ENCODE measurements around the gene CEP126.
"Not testable (repeated sequence)": the region's sequence is repeated elsewhere in the genome, so short reads cannot be mapped to it uniquely, and the experiment has no call there.

Gene CEP126

DNA sequence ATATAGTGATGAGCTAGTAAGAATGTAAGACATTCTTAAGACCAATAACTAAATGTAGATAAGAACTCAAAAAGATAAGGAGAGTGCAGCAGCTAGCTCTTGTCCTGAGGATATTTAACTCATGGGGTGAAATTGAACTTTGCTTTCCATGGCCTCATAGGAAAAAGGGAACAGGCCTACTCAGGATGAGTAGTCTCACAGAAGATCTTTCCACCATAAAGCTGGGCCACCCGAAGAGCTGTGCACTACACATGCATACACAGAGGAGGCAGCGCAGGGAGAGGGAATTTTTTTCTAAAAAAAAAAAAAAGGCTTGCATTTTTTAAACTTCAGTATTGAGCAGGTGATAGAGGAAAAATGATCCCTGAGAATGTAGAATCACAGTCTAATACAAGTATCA lies 72.6 kb downstream of the CEP126 start:
- CTCF ChIA-PET, result no interaction called here

GRCh38 chr11:101993172-101993571 lies 78.4 kb downstream of the CEP126 start:
- ChIA-PET CTCF (interaction anchor here (1.5 to 2.5 kb wide), 2 partner anchors 13 to 14 kb away, joined by 3 to 8 read pairs; no protein-coding TSS in a partner anchor), POLR2A (no interaction called here)
- no peak for DNase-seq
- Histone ChIP-seq H3K4me3 (ENCODE audit: control insufficient read depth in 1 of 7, extremely low read depth in 1 of 7, insufficient read depth in 4 of 7, low read depth in 2 of 7, low read length in 6 of 7) (no peak overlapping the region), H3K27me3 (replicated peaks in 2 of 5; ENCODE audit: control insufficient read depth in 4 of 5, insufficient read depth in 5 of 5, low read length in 4 of 5) (no peaks in the 10 kb centered on the region), H3K36me3 (ENCODE audit: control insufficient read depth in 4 of 4, insufficient read depth in 4 of 4, low read length in 3 of 4) (peaks cover 0 to 4% (median 1%) of the 10 kb centered on the region in 4 experiments), H3K4me1 (ENCODE audit: control extremely low read depth in 1 of 4, control insufficient read depth in 4 of 4, insufficient read depth in 4 of 4, low read length in 3 of 4) (no peaks in the 10 kb centered on the region), H3K27ac (ENCODE audit: insufficient read depth in 1 of 2, low read depth in 1 of 2, low read length in 2 of 2, poor library complexity in 1 of 2, severe bottlenecking in 2 of 2) (no peak overlapping the region), H3K9me3 (ENCODE audit: control extremely low read depth in 1 of 5, control insufficient read depth in 4 of 5, insufficient read depth in 2 of 5, low read depth in 1 of 5, low read length in 4 of 5) (peaks cover 0 to 6% (median 0%) of the 10 kb centered on the region in 5 experiments)
- WGBS (ENCODE audit: insufficient coverage), result 100% methylated on average over 2 of the region's 4 CpGs

More for the DNA sequence above, 72.6 kb downstream of the CEP126 start:
- H3K36me3 ChIP-seq (ENCODE audit: control insufficient read depth in 4 of 4, insufficient read depth in 4 of 4, low read length in 3 of 4), result no peaks in the 10 kb centered on the region
- H3K27me3 ChIP-seq (replicated peaks in 2 of 5; ENCODE audit: control insufficient read depth in 4 of 5, insufficient read depth in 5 of 5, low read length in 4 of 5), result no peaks in the 10 kb centered on the region
- 93% methylated on average over 2 of the region's 2 CpGs for WGBS (ENCODE audit: insufficient coverage)
- DNase-seq, result no peak
- no peaks in the 10 kb centered on the region for H3K9me3 ChIP-seq (ENCODE audit: control extremely low read depth in 1 of 5, control insufficient read depth in 4 of 5, insufficient read depth in 2 of 5, low read depth in 1 of 5, low read length in 4 of 5)
- no peaks in the 10 kb centered on the region for H3K4me1 ChIP-seq (ENCODE audit: control extremely low read depth in 1 of 4, control insufficient read depth in 4 of 4, insufficient read depth in 4 of 4, low read length in 3 of 4)
- no peak overlapping the region for H3K4me3 ChIP-seq (ENCODE audit: control insufficient read depth in 1 of 7, extremely low read depth in 1 of 7, insufficient read depth in 4 of 7, low read depth in 2 of 7, low read length in 6 of 7)
- H3K27ac ChIP-seq (ENCODE audit: insufficient read depth in 1 of 2, low read depth in 1 of 2, low read length in 2 of 2, poor library complexity in 1 of 2, severe bottlenecking in 2 of 2), result no peak overlapping the region
- POLR2A ChIA-PET, result no interaction called here

- CTCF ChIA-PET, result not testable (repeated sequence)
- WGBS (ENCODE audit: insufficient coverage), result 94% methylated on average over 2 of the region's 2 CpGs
These were observed 79.3 kb downstream of the CEP126 start for GRCh38 chr11:101994052-101994469.

GRCh38 chr11:101996111-101996510 lies 81.3 kb downstream of the CEP126 start:
- no peak for DNase-seq
- POLR2A ChIA-PET, result interaction anchor here (0.8 kb wide), 1 partner anchor 13 kb away, joined by 3 read pairs; no protein-coding TSS in a partner anchor
- Histone ChIP-seq H3K27me3 (replicated peaks in 2 of 5; ENCODE audit: control insufficient read depth in 4 of 5, insufficient read depth in 5 of 5, low read length in 4 of 5) (no peaks in the 10 kb centered on the region), H3K27ac (ENCODE audit: insufficient read depth in 1 of 2, low read depth in 1 of 2, low read length in 2 of 2, poor library complexity in 1 of 2, severe bottlenecking in 2 of 2) (no peak overlapping the region), H3K36me3 (ENCODE audit: control insufficient read depth in 4 of 4, insufficient read depth in 4 of 4, low read length in 3 of 4) (peaks cover 0 to 4% (median 1%) of the 10 kb centered on the region in 4 experiments), H3K4me3 (ENCODE audit: control insufficient read depth in 1 of 7, extremely low read depth in 1 of 7, insufficient read depth in 4 of 7, low read depth in 2 of 7, low read length in 6 of 7) (no peak overlapping the region), H3K9me3 (ENCODE audit: control extremely low read depth in 1 of 5, control insufficient read depth in 4 of 5, insufficient read depth in 2 of 5, low read depth in 1 of 5, low read length in 4 of 5) (peaks cover 0 to 6% (median 0%) of the 10 kb centered on the region in 5 experiments), H3K4me1 (ENCODE audit: control extremely low read depth in 1 of 4, control insufficient read depth in 4 of 4, insufficient read depth in 4 of 4, low read length in 3 of 4) (no peaks in the 10 kb centered on the region)
- CTCF ChIA-PET, result interaction anchor here (2.0 kb wide), 2 partner anchors 12 to 135 kb away, joined by 4 to 12 read pairs; no protein-coding TSS in a partner anchor
- WGBS (ENCODE audit: insufficient coverage), result 100% methylated on average over 4 of the region's 4 CpGs

More at GRCh38 chr11:101994052-101994469, 79.3 kb downstream of the CEP126 start:
- POLR2A ChIA-PET; H3K9me3 ChIP-seq (ENCODE audit: control extremely low read depth in 1 of 5, control insufficient read depth in 4 of 5, insufficient read depth in 2 of 5, low read depth in 1 of 5, low read length in 4 of 5); H3K27me3 ChIP-seq (replicated peaks in 2 of 5; ENCODE audit: control insufficient read depth in 4 of 5, insufficient read depth in 5 of 5, low read length in 4 of 5); DNase-seq; H3K36me3 ChIP-seq (ENCODE audit: control insufficient read depth in 4 of 4, insufficient read depth in 4 of 4, low read length in 3 of 4); H3K4me3 ChIP-seq (ENCODE audit: control insufficient read depth in 1 of 7, extremely low read depth in 1 of 7, insufficient read depth in 4 of 7, low read depth in 2 of 7, low read length in 6 of 7); H3K4me1 ChIP-seq (ENCODE audit: control extremely low read depth in 1 of 4, control insufficient read depth in 4 of 4, insufficient read depth in 4 of 4, low read length in 3 of 4); H3K27ac ChIP-seq (ENCODE audit: insufficient read depth in 1 of 2, low read depth in 1 of 2, low read length in 2 of 2, poor library complexity in 1 of 2, severe bottlenecking in 2 of 2): not testable (repeated sequence)

DNA sequence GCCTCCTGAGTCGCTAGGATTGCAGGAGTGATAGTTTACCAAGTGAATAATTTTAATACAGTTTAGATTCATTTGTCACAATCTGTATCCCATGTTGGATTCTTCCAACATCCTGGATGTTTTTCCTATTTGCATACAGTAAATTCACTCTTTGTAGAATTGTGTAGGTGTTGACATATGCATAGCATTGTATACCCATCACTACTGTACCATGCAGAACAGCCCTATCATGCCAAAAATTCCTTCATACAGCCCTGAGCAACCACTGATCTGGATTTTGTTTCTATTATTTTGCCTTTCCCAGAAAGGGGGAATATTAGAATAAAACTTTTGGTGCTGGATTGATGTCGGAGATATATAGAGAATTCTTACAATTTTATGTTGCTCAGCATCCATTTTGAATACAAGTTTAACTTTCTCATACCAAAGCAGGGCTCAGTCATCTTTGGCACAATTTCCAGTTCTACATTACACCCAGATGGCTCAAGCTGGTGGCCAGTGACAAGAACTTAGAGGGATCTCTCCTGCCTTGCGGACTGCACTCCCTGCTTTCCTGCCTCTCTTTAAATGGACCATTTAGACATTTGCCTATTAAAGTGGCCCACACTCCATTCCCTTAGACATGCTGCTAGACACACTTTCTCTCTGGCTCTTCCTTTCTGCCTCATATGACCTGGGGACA lies 87.0 kb downstream of the CEP126 start:
- no peaks in the 10 kb centered on the region for H3K27me3 ChIP-seq (replicated peaks in 2 of 5; ENCODE audit: control insufficient read depth in 4 of 5, insufficient read depth in 5 of 5, low read length in 4 of 5)
- 80% methylated on average over 1 of the region's 3 CpGs for WGBS (ENCODE audit: insufficient coverage)
- CTCF ChIA-PET, result no interaction called here
- H3K4me3 ChIP-seq (ENCODE audit: control insufficient read depth in 1 of 7, extremely low read depth in 1 of 7, insufficient read depth in 4 of 7, low read depth in 2 of 7, low read length in 6 of 7), result no peak overlapping the region
- no peaks in the 10 kb centered on the region for H3K4me1 ChIP-seq (ENCODE audit: control extremely low read depth in 1 of 4, control insufficient read depth in 4 of 4, insufficient read depth in 4 of 4, low read length in 3 of 4)
- POLR2A ChIA-PET, result no interaction called here
- no peaks in the 10 kb centered on the region for H3K36me3 ChIP-seq (ENCODE audit: control insufficient read depth in 4 of 4, insufficient read depth in 4 of 4, low read length in 3 of 4)
- no peaks in the 10 kb centered on the region for H3K9me3 ChIP-seq (ENCODE audit: control extremely low read depth in 1 of 5, control insufficient read depth in 4 of 5, insufficient read depth in 2 of 5, low read depth in 1 of 5, low read length in 4 of 5)
- no peak overlapping the region for H3K27ac ChIP-seq (ENCODE audit: insufficient read depth in 1 of 2, low read depth in 1 of 2, low read length in 2 of 2, poor library complexity in 1 of 2, severe bottlenecking in 2 of 2)
- no peak for DNase-seq

GRCh38 chr11:102004220-102004619 lies 89.4 kb downstream of the CEP126 start:
- no peak overlapping the region for H3K27ac ChIP-seq (ENCODE audit: insufficient read depth in 1 of 2, low read depth in 1 of 2, low read length in 2 of 2, poor library complexity in 1 of 2, severe bottlenecking in 2 of 2)
- H3K36me3 ChIP-seq (ENCODE audit: control insufficient read depth in 4 of 4, insufficient read depth in 4 of 4, low read length in 3 of 4), result no peaks in the 10 kb centered on the region
- no peak overlapping the region for H3K4me3 ChIP-seq (ENCODE audit: control insufficient read depth in 1 of 7, extremely low read depth in 1 of 7, insufficient read depth in 4 of 7, low read depth in 2 of 7, low read length in 6 of 7)
- H3K27me3 ChIP-seq (replicated peaks in 2 of 5; ENCODE audit: control insufficient read depth in 4 of 5, insufficient read depth in 5 of 5, low read length in 4 of 5), result peaks cover 0 to 5% (median 2%) of the 10 kb centered on the region in 5 experiments
- H3K4me1 ChIP-seq (ENCODE audit: control extremely low read depth in 1 of 4, control insufficient read depth in 4 of 4, insufficient read depth in 4 of 4, low read length in 3 of 4), result no peaks in the 10 kb centered on the region
- H3K9me3 ChIP-seq (ENCODE audit: control extremely low read depth in 1 of 5, control insufficient read depth in 4 of 5, insufficient read depth in 2 of 5, low read depth in 1 of 5, low read length in 4 of 5), result no peaks in the 10 kb centered on the region
- CTCF ChIA-PET, result interaction anchor here (1.5 to 2.0 kb wide), 2 partner anchors 20 to 143 kb away, joined by 3 to 9 read pairs; no protein-coding TSS in a partner anchor
- DNase-seq, result no peak
- POLR2A ChIA-PET, result no interaction called here

GRCh38 chr11:102005306-102005705 lies 90.5 kb downstream of the CEP126 start:
- CTCF ChIA-PET, result interaction anchor here (1.8 to 6.6 kb wide), 3 partner anchors 139 to 548 kb away, joined by 5 to 110 read pairs (median 18); no protein-coding TSS in a partner anchor
- no peak overlapping the region for H3K27ac ChIP-seq (ENCODE audit: insufficient read depth in 1 of 2, low read depth in 1 of 2, low read length in 2 of 2, poor library complexity in 1 of 2, severe bottlenecking in 2 of 2)
- no peaks in the 10 kb centered on the region for H3K9me3 ChIP-seq (ENCODE audit: control extremely low read depth in 1 of 5, control insufficient read depth in 4 of 5, insufficient read depth in 2 of 5, low read depth in 1 of 5, low read length in 4 of 5)
- WGBS (ENCODE audit: insufficient coverage), result 100% methylated on average over 3 of the region's 4 CpGs
- H3K4me3 ChIP-seq (ENCODE audit: control insufficient read depth in 1 of 7, extremely low read depth in 1 of 7, insufficient read depth in 4 of 7, low read depth in 2 of 7, low read length in 6 of 7), result no peak overlapping the region
- H3K36me3 ChIP-seq (ENCODE audit: control insufficient read depth in 4 of 4, insufficient read depth in 4 of 4, low read length in 3 of 4), result no peaks in the 10 kb centered on the region
- DNase-seq, result no peak
- POLR2A ChIA-PET, result no interaction called here
- peaks cover 2 to 7% (median 5%) of the 10 kb centered on the region in 5 experiments for H3K27me3 ChIP-seq (replicated peaks in 2 of 5; ENCODE audit: control insufficient read depth in 4 of 5, insufficient read depth in 5 of 5, low read length in 4 of 5)
- H3K4me1 ChIP-seq (ENCODE audit: control extremely low read depth in 1 of 4, control insufficient read depth in 4 of 4, insufficient read depth in 4 of 4, low read length in 3 of 4), result no peaks in the 10 kb centered on the region

Data from common myeloid progenitor, CD34-positive (primary cell).